K562 (cell line): ENCODE measurements around the gene ADCY9.

ENCODE experiments used
- EHMT2 ChIP-seq: fragments of 450-650 bp; IDR thresholded peaks from 2 replicates; pipeline ENCODE4 v1.6.1; 2018; ENCODE audit warnings: antibody characterized with exemption
- GABPA ChIP-seq: fragments of 200-800 bp; sonication (Bioruptor generic); conservative IDR thresholded peaks from 2 replicates; pipeline ENCODE4 v1.6.1; 2016; ENCODE audit warnings: low read depth, missing genetic modification characterization, missing compliant biosample characterization
- ILK ChIP-seq: fragments of 450-650 bp; IDR thresholded peaks from 2 replicates; pipeline ENCODE4 v1.6.1; 2016; ENCODE audit warnings: missing genetic modification characterization, low read depth, mild to moderate bottlenecking, missing compliant biosample characterization, moderate library complexity, borderline replicate concordance
- KAT2B ChIP-seq: IDR thresholded peaks from one replicate; pipeline ENCODE4 v1.6.1; 2012; ENCODE audit warnings: low read depth, mild to moderate bottlenecking, control low read depth, inconsistent platforms, low read length, moderate library complexity
- SMARCE1 ChIP-seq: fragments of 450-650 bp; IDR thresholded peaks from 2 replicates; pipeline ENCODE4 v1.7.1; 2016; ENCODE audit warnings: mild to moderate bottlenecking
- TSHZ1 ChIP-seq: fragments of 250-450 bp; sonication (Bioruptor Pico); IDR thresholded peaks from 2 replicates; pipeline ENCODE4 v1.4.0; 2020; ENCODE audit warnings: mild to moderate bottlenecking, moderate library complexity
- ZNF274 ChIP-seq: IDR thresholded peaks from 2 replicates; pipeline ENCODE4 v1.6.1; 2011; ENCODE audit warnings: low read depth, mild to moderate bottlenecking, low read length, moderate library complexity, borderline replicate concordance
- ZNF740 ChIP-seq, 3 experiments: fragments of 200-800 bp in 1 of 3; sonication (Bioruptor generic) in 1 of 3; sonication (generic) in 1 of 3; formaldehyde crosslinking in 1 of 3; IDR thresholded peaks; 2 replicates each; pipeline versions ENCODE4 v1.6.1 to v1.8.0; 2016 to 2022; ENCODE audit warnings: mild to moderate bottlenecking in 2 of 3, missing compliant biosample characterization in 2 of 3, missing genetic modification characterization in 2 of 3, missing genetic modification reagents in 1 of 3

- TF ChIP-seq KAT2B = no peak
- no peak for TF ChIP-seq ZNF274
- TF ChIP-seq GABPA (tag) = no peak
- no peak for TF ChIP-seq TSHZ1 (CRISPR knock-in tag)
- TF ChIP-seq SMARCE1 = no peak
- no peak for TF ChIP-seq ILK
- no peak for TF ChIP-seq EHMT2
- TF ChIP-seq ZNF740 (CRISPR knock-in tag; IDR thresholded peaks at IDR 0.05) = no peak
- TF ChIP-seq ZNF740 (tag; IDR thresholded peaks at IDR 0.05) = no peak
Measured at GRCh38 chr16:4123616-4124300, 7.5 kb upstream of the ADCY9 start.
